Natural killer cell (primary cell): ENCODE measurements around the gene SHROOM3. TPM values are rescaled to one million over a fixed set of nuclear protein-coding genes. Genes with fewer than 3 reads are reported as not detected.

ENCODE experiments used
- ATAC-seq, 3 donors: fragments of 150-1000 bp in 2 of 3; fragments of 200-7000 bp in 1 of 3; cut with Tn5 transposase; 1 replicate in 1 of 3; 2 replicates in 2 of 3; pipeline ENCODE4 v1.10.0; 2021; ENCODE audit warnings: mild to moderate bottlenecking in 2 of 3, moderate library complexity in 2 of 3
- DNase-seq, 2 donors: peaks; one replicate each; pipeline versions ENCODE4 v3.0.0 to v3.0.0-alpha.2; 2013 to 2021; ENCODE audit warnings: mixed read lengths in 1 of 2
- H3K27ac ChIP-seq: one replicate; pipeline ENCODE4 v1.5.1; 2013; ENCODE audit warnings: mild to moderate bottlenecking, low read length
- H3K27me3 ChIP-seq: one replicate; pipeline ENCODE4 v1.6.1; 2013; ENCODE audit warnings: low read length; ENCODE audit not compliant: control insufficient read depth, insufficient read depth
- H3K36me3 ChIP-seq: one replicate; pipeline ENCODE4 v1.6.1; 2013; ENCODE audit warnings: low read length; ENCODE audit not compliant: control insufficient read depth, insufficient read depth
- H3K4me1 ChIP-seq: one replicate; pipeline ENCODE4 v1.6.1; 2013; ENCODE audit warnings: low read length; ENCODE audit not compliant: control insufficient read depth, insufficient read depth
- H3K4me3 ChIP-seq: one replicate; pipeline ENCODE4 v1.5.1; 2013; ENCODE audit warnings: low read length
- H3K9me3 ChIP-seq: one replicate; pipeline ENCODE4 v1.6.1; 2013; ENCODE audit warnings: low read length; ENCODE audit not compliant: control insufficient read depth, insufficient read depth
- H3K27ac Mint-ChIP-seq, 2 donors: one replicate each; pipeline ENCODE4 v1.8.0; 2022; ENCODE audit warnings: mild to moderate bottlenecking in 2 of 2, mixed read lengths in 2 of 2, moderate library complexity in 1 of 2
- H3K27me3 Mint-ChIP-seq, 2 donors: one replicate each; pipeline ENCODE4 v1.8.0; 2022; ENCODE audit warnings: low read depth in 2 of 2, mixed read lengths in 2 of 2
- H3K36me3 Mint-ChIP-seq: one replicate; pipeline ENCODE4 v1.8.0; 2022; ENCODE audit warnings: mixed read lengths
- H3K4me1 Mint-ChIP-seq, 2 donors: one replicate each; pipeline ENCODE4 v1.8.0; 2022; ENCODE audit warnings: mixed read lengths in 2 of 2
- H3K4me3 Mint-ChIP-seq: one replicate; pipeline ENCODE4 v1.8.0; 2022; ENCODE audit warnings: mild to moderate bottlenecking, moderate library complexity, mixed read lengths
- H3K9me3 Mint-ChIP-seq, 2 donors: one replicate each; pipeline ENCODE4 v1.8.0; 2022; ENCODE audit warnings: mixed read lengths in 2 of 2
- WGBS: methylation state at CpG from one replicate; pipeline ENCODE4 v1.1.7; 2013; ENCODE audit warnings: missing lambda C conversion rate; ENCODE audit not compliant: insufficient coverage; 5-methylcytosine and 5-hydroxymethylcytosine counted together
- intact Hi-C: fragments of 100-400 bp; cut with micrococcal nuclease; formaldehyde crosslinking; loops from one replicate; pipeline ENCODE4 v1.14.2; 2022
- total RNA-seq, 4 donors: library from RNA; stranded (reverse); fragments of 120-200 nt in 1 of 4; gene quantifications; one replicate each; pipeline versions ENCODE4 v1.2.3 to v1.2.4, GENCODE V29; 2013 to 2022
- TF ChIP-seq, protein P1 (sequence below): fragments of 200-600 bp; IDR thresholded peaks from one replicate; pipeline ENCODE4 v1.8.0; 2022; ENCODE audit warnings: antibody characterized with exemption

The SHROOM3 gene
- total RNA-seq, 3 donors from 2014 or later (not counting 1 experiment from before 2014, with no cell fraction given) = 0.63 TPM; not detected in 2

DNA sequence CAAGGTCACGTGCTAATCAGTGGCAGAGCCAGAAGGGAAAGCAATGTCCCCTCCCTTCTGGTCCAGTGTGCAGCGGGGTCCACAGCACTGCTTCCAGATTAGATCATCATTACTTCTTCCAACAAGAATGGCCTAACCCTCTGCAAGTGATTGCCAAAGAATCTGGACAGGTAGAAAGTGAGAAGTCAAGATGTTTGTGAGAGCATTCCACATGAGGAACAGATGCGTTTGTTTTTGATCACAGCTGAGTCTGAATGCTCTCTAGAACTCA lies 147.7 kb downstream of the SHROOM3 start:
- no peaks in the 10 kb centered on the region for H3K36me3 Mint-ChIP-seq
- TF ChIP-seq, protein P1, sequence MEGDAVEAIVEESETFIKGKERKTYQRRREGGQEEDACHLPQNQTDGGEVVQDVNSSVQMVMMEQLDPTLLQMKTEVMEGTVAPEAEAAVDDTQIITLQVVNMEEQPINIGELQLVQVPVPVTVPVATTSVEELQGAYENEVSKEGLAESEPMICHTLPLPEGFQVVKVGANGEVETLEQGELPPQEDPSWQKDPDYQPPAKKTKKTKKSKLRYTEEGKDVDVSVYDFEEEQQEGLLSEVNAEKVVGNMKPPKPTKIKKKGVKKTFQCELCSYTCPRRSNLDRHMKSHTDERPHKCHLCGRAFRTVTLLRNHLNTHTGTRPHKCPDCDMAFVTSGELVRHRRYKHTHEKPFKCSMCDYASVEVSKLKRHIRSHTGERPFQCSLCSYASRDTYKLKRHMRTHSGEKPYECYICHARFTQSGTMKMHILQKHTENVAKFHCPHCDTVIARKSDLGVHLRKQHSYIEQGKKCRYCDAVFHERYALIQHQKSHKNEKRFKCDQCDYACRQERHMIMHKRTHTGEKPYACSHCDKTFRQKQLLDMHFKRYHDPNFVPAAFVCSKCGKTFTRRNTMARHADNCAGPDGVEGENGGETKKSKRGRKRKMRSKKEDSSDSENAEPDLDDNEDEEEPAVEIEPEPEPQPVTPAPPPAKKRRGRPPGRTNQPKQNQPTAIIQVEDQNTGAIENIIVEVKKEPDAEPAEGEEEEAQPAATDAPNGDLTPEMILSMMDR = no peak
- no peaks in the 10 kb centered on the region for H3K9me3 ChIP-seq
- H3K4me1 ChIP-seq = no peaks in the 10 kb centered on the region
- peaks cover 8% of the 10 kb centered on the region for H3K27me3 ChIP-seq
- H3K27ac Mint-ChIP-seq = no peak overlapping the region
- H3K36me3 ChIP-seq = no peaks in the 10 kb centered on the region
- intact Hi-C loops = no loop called here
- H3K27ac ChIP-seq = no peak overlapping the region
- WGBS = 91% methylated on average over 3 of the region's 3 CpGs
- H3K27me3 Mint-ChIP-seq = peaks cover 30 to 59% of the 10 kb centered on the region in 2 donors
- ATAC-seq = no peak
- no peak for DNase-seq
- H3K4me1 Mint-ChIP-seq = peaks cover 6 to 7% of the 10 kb centered on the region in 2 donors
- no peaks in the 10 kb centered on the region for H3K9me3 Mint-ChIP-seq
- H3K4me3 ChIP-seq = no peak overlapping the region
- H3K4me3 Mint-ChIP-seq = no peak overlapping the region

DNA sequence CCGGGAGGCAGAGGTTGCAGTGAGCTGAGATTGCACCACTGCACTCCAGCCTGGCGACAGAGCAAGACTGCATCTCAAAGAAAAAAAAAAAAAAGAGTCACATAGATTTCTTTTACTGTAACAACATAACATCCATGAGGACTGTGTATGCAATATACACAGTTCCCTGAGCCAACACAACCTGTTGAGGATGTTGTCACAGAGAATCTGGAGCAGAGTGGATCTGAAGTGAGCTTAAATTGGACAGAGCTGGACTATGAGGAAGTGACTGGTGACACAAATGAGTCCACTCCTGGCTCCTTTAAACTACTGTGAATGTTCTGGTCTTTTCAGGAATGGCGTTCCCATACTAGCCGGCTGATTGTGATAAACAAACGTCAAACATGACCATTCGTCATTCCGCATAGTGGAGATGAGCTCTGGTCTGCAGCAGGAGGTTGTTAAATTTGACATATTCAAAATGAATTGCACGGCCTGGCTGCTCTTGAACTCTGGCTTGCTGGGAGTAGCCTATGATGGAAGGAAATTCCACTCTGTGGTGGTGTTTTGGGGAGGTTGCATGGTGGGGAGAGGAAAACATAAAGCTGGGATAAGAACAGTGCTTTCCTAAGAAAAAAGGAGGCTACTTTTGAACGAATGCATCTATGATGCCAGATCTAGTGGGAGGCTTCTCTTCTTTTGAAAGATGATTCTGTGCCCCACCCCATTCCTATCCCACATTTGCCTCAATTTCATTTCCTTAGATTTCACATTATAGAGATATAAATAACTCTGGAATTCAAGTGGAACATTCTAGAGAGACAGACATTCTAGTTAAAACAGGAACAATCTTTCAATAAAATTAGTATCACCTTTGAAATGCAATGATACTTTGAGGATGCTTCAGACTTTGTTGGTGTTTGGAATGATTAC lies 149.5 kb downstream of the SHROOM3 start:
- DNase-seq (no peak), ATAC-seq (no peak)
- H3K4me1 Mint-ChIP-seq = peaks cover 6 to 7% of the 10 kb centered on the region in 2 donors
- H3K4me3 ChIP-seq = no peak overlapping the region
- H3K36me3 Mint-ChIP-seq = no peaks in the 10 kb centered on the region
- intact Hi-C loops = no loop called here
- WGBS = 96% methylated on average over 8 of the region's 9 CpGs
- H3K4me3 Mint-ChIP-seq = no peak overlapping the region
- no peak overlapping the region for H3K27ac Mint-ChIP-seq
- peaks cover 8% of the 10 kb centered on the region for H3K27me3 ChIP-seq
- H3K27ac ChIP-seq = no peak overlapping the region
- peaks cover 33 to 59% of the 10 kb centered on the region in 2 donors for H3K27me3 Mint-ChIP-seq
- TF ChIP-seq, protein P1 = no peak
- no peaks in the 10 kb centered on the region for H3K9me3 Mint-ChIP-seq
- no peaks in the 10 kb centered on the region for H3K36me3 ChIP-seq
- no peaks in the 10 kb centered on the region for H3K9me3 ChIP-seq
- no peaks in the 10 kb centered on the region for H3K4me1 ChIP-seq

DNA sequence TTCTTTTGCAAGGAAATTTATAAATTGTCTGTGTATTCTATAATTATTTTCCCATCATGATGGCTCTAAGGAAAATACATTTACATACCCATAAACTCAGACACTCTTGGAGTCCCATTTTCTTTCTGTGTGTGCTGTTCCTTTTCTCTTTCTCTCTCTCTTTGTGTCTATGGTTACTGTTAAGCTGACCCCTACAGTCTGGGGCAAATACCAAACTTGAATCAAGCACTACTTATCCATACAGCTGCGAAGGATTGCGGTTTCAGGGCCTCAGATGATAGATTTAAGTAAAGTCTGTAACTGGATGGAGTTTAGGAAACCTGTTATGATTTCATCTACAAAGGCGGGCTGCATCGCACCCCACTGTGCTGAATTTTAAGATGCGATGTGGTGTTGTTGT lies 150.2 kb downstream of the SHROOM3 start:
- no peaks in the 10 kb centered on the region for H3K9me3 Mint-ChIP-seq
- H3K36me3 Mint-ChIP-seq = no peaks in the 10 kb centered on the region
- no peak overlapping the region for H3K4me3 Mint-ChIP-seq
- WGBS = 77% methylated on average over 4 of the region's 5 CpGs
- peaks cover 6 to 7% of the 10 kb centered on the region in 2 donors for H3K4me1 Mint-ChIP-seq
- DNase-seq (no peak), ATAC-seq (no peak)
- no peak overlapping the region for H3K27ac Mint-ChIP-seq
- Histone ChIP-seq H3K27me3 (peaks cover 8% of the 10 kb centered on the region), H3K9me3 (no peaks in the 10 kb centered on the region), H3K4me3 (no peak overlapping the region), H3K36me3 (no peaks in the 10 kb centered on the region), H3K4me1 (no peaks in the 10 kb centered on the region), H3K27ac (no peak overlapping the region)
- peaks cover 29 to 51% of the 10 kb centered on the region in 2 donors for H3K27me3 Mint-ChIP-seq
- intact Hi-C loops = no loop called here
- TF ChIP-seq, protein P1 = no peak
